Measurements from ENCODE around the gene LRP1. TPM values are rescaled to one million over a fixed set of nuclear protein-coding genes. Genes with fewer than 3 reads are reported as not detected.

LRP1 gene
- total RNA-seq, 6 experiments from 2014 or later: 187 to 332 (median 201) TPM

- Mint-ChIP-seq H3K4me3 (peak overlapping the region; percentile 96), H3K4me1 (ENCODE audit: low read depth) (peaks cover 81% of the 10 kb centered on the region), H3K36me3 (ENCODE audit: low read depth) (peaks cover 24% of the 10 kb centered on the region), H3K27me3 (ENCODE audit: insufficient read depth) (peaks cover 9% of the 10 kb centered on the region), H3K27ac (peak overlapping the region; percentile 84), H3K9me3 (no peaks in the 10 kb centered on the region)
- TF ChIP-seq CTCF (IDR thresholded peaks at IDR 0.05): no peak
- peak; percentile 68 for DNase-seq
Observed at GRCh38 chr12:57133013-57133569, 4.8 kb downstream of the LRP1 start.

- Mint-ChIP-seq H3K36me3 (ENCODE audit: low read depth) (peaks cover 24% of the 10 kb centered on the region), H3K9me3 (no peaks in the 10 kb centered on the region), H3K27me3 (ENCODE audit: insufficient read depth) (peaks cover 9% of the 10 kb centered on the region), H3K4me3 (peak overlapping the region; percentile 96), H3K27ac (peak overlapping the region; percentile 84), H3K4me1 (ENCODE audit: low read depth) (peaks cover 90% of the 10 kb centered on the region)
- DNase-seq: no peak
- no peak for TF ChIP-seq CTCF (IDR thresholded peaks at IDR 0.05)
Observed at GRCh38 chr12:57133916-57134315, 5.6 kb downstream of the LRP1 start.

GRCh38 chr12:57134949-57135348 lies 6.7 kb downstream of the LRP1 start:
- no peak for DNase-seq
- Mint-ChIP-seq H3K27ac (peak overlapping the region; percentile 84), H3K36me3 (ENCODE audit: low read depth) (peaks cover 28% of the 10 kb centered on the region), H3K4me1 (ENCODE audit: low read depth) (peaks cover 98% of the 10 kb centered on the region), H3K4me3 (peak overlapping the region; percentile 96), H3K27me3 (ENCODE audit: insufficient read depth) (peaks cover 7% of the 10 kb centered on the region), H3K9me3 (no peaks in the 10 kb centered on the region)
- TF ChIP-seq CTCF (IDR thresholded peaks at IDR 0.05): no peak

- Mint-ChIP-seq H3K4me1 (ENCODE audit: low read depth) (peaks cover 98% of the 10 kb centered on the region), H3K4me3 (peak overlapping the region; percentile 96), H3K9me3 (no peaks in the 10 kb centered on the region), H3K27ac (peak overlapping the region; percentile 84), H3K27me3 (ENCODE audit: insufficient read depth) (peaks cover 7% of the 10 kb centered on the region), H3K36me3 (ENCODE audit: low read depth) (peaks cover 26% of the 10 kb centered on the region)
- no peak for TF ChIP-seq CTCF (IDR thresholded peaks at IDR 0.05)
- DNase-seq: no peak
Observed at GRCh38 chr12:57135527-57136326, 7.4 kb downstream of the LRP1 start.

GRCh38 chr12:57138526-57139272 lies 10.4 kb downstream of the LRP1 start:
- peaks cover 30% of the 10 kb centered on the region for H3K36me3 Mint-ChIP-seq (ENCODE audit: low read depth)
- TF ChIP-seq CTCF (IDR thresholded peaks at IDR 0.05): no peak
- peak overlapping the region; percentile 78 for H3K27ac Mint-ChIP-seq
- H3K4me3 Mint-ChIP-seq: peak overlapping the region; percentile 16; the same call in 1 of the 2 replicates
- no peaks in the 10 kb centered on the region for H3K9me3 Mint-ChIP-seq
- DNase-seq: no peak
- H3K4me1 Mint-ChIP-seq (ENCODE audit: low read depth): peaks cover 87% of the 10 kb centered on the region
- H3K27me3 Mint-ChIP-seq (ENCODE audit: insufficient read depth): peaks cover 7% of the 10 kb centered on the region

Measured in HFFc6 (cell line).